K562 (cell line): Measurements from ENCODE around the gene HDGFL2. TPM values are rescaled to one million over a fixed set of nuclear protein-coding genes. Genes with fewer than 3 reads are reported as not detected.

Experiments used
- CBFA2T3 ChIP-seq: fragments of 450-650 bp; IDR thresholded peaks from 2 replicates; pipeline ENCODE4 v1.6.1; 2017
- CHD4 ChIP-seq: fragments of 200-600 bp; sonication (generic); IDR thresholded peaks from 3 replicates; pipeline ENCODE4 v1.6.1; 2012; ENCODE audit warnings: low read depth, mild to moderate bottlenecking, mixed read lengths, low read length, inconsistent platforms; ENCODE audit not compliant: insufficient read depth, insufficient replicate concordance, poor library complexity, severe bottlenecking
- CREB3L1 ChIP-seq: fragments of 450-650 bp; IDR thresholded peaks from 2 replicates; pipeline ENCODE4 v1.6.1; 2014; ENCODE audit warnings: low read depth, mild to moderate bottlenecking, moderate library complexity, borderline replicate concordance
- CTCFL ChIP-seq: IDR thresholded peaks from 2 replicates; pipeline ENCODE4 v1.6.1; 2011; ENCODE audit warnings: borderline replicate concordance, low read depth, mild to moderate bottlenecking, moderate library complexity, low read length; ENCODE audit not compliant: insufficient read depth, poor library complexity, severe bottlenecking
- ELK3 ChIP-seq: fragments of 450-650 bp; formaldehyde crosslinking; IDR thresholded peaks from 2 replicates; pipeline ENCODE4 v1.4.0; 2020; ENCODE audit warnings: mild to moderate bottlenecking
- ESRRA ChIP-seq: fragments of 450-650 bp; IDR thresholded peaks from 2 replicates; pipeline ENCODE4 v1.6.1; 2014; ENCODE audit warnings: low read depth, mild to moderate bottlenecking, moderate library complexity, borderline replicate concordance
- GATAD2A ChIP-seq: fragments of 450-650 bp; IDR thresholded peaks from 2 replicates; pipeline ENCODE4 v1.6.1; 2017
- HBP1 ChIP-seq: fragments of 450-650 bp; formaldehyde crosslinking; IDR thresholded peaks from 2 replicates; pipeline ENCODE4 v1.4.0; 2022; ENCODE audit warnings: missing genetic modification characterization
- KAT8 ChIP-seq: fragments of 450-650 bp; IDR thresholded peaks from 2 replicates; pipeline ENCODE4 v1.6.1; 2016; ENCODE audit warnings: low read depth, mild to moderate bottlenecking
- KDM5B ChIP-seq: fragments of 200-600 bp; sonication (generic); IDR thresholded peaks from 2 replicates; pipeline ENCODE4 v1.6.1; 2012; ENCODE audit warnings: low read depth, mild to moderate bottlenecking, moderate library complexity, low read length, control low read depth, inconsistent platforms; ENCODE audit not compliant: insufficient replicate concordance
- KLF6 ChIP-seq: fragments of 250-450 bp; sonication (Bioruptor Pico); IDR thresholded peaks from 2 replicates; pipeline ENCODE4 v1.4.0; 2020; ENCODE audit warnings: mild to moderate bottlenecking, moderate library complexity, borderline replicate concordance
- NFE2 ChIP-seq: IDR thresholded peaks from 2 replicates; pipeline ENCODE4 v1.6.1; 2014; ENCODE audit warnings: antibody characterized with exemption, low read depth
- NFE2L1 ChIP-seq: fragments of 450-650 bp; IDR thresholded peaks from 2 replicates; pipeline ENCODE4 v1.6.1; 2016; ENCODE audit warnings: missing genetic modification characterization, low read depth, mild to moderate bottlenecking, missing compliant biosample characterization, moderate library complexity, borderline replicate concordance
- PKNOX1 ChIP-seq: fragments of 450-650 bp; IDR thresholded peaks from 2 replicates; pipeline ENCODE4 v1.6.1; 2016
- POLR2B ChIP-seq: fragments of 450-650 bp; IDR thresholded peaks from 2 replicates; pipeline ENCODE4 v1.6.1; 2018; ENCODE audit warnings: low read depth; ENCODE audit not compliant: partially characterized antibody
- SAFB ChIP-seq: fragments of 200-400 bp; formaldehyde crosslinking; IDR thresholded peaks from 2 replicates; pipeline ENCODE4 v1.6.1; 2017; ENCODE audit warnings: low read depth, low read length, borderline replicate concordance
- SIN3A ChIP-seq, 2 experiments: fragments of 150-350 bp in 1 of 2; IDR thresholded peaks; 2 replicates each; pipeline ENCODE4 v1.6.1; 2011 to 2016; ENCODE audit warnings: borderline replicate concordance in 2 of 2, low read depth in 2 of 2, low read length in 2 of 2, mild to moderate bottlenecking in 2 of 2, moderate library complexity in 2 of 2; ENCODE audit not compliant: control insufficient read depth in 1 of 2
- TAL1 ChIP-seq: fragments of 450-650 bp; IDR thresholded peaks from 2 replicates; pipeline ENCODE4 v1.6.1; 2016; ENCODE audit warnings: mild to moderate bottlenecking
- ZNF766 ChIP-seq: fragments of 200-800 bp; sonication (Bioruptor generic); conservative IDR thresholded peaks from 2 replicates; pipeline ENCODE4 v1.6.1; 2016; ENCODE audit warnings: missing genetic modification characterization, missing compliant biosample characterization
- polyA plus RNA-seq, 8 experiments: library from polyadenylated mRNA; depleted of rRNA in 4 of 8; stranded (reverse) in 5 of 8; unstranded in 3 of 8; fragments of >200 nt; fragmentation: Nextera tagmentation in 2 of 8; fragmentation: Illumina TruSeq in 1 of 8; extraction: Ambion mirVana in 2 of 8; extraction: Trizol in 1 of 8; gene quantifications; 2 replicates each; pipeline versions ENCODE4 v1.2.1 to v1.2.3, GENCODE V29; 2011 to 2014; ENCODE audit warnings: inconsistent platforms in 1 of 8, missing spikeins in 1 of 8
- total RNA-seq, 7 experiments: library from RNA; depleted of rRNA in 6 of 7; stranded (reverse); fragments of >200 nt in 6 of 7; fragmentation: Illumina TruSeq in 2 of 7; extraction: Trizol in 2 of 7; gene quantifications; 2 replicates each; pipeline versions ENCODE4 v1.2.1 to v1.2.3, GENCODE V29; 2011 to 2021; ENCODE audit warnings: low replicate concordance in 1 of 7

The HDGFL2 gene
- total and polyA plus RNA-seq, 9 of the 15 experiments (the other 6 are each of a cell fraction or from before 2014, with no cell fraction given), result 0.13 to 61.7 (median 16.0) TPM

GRCh38 chr19:4456843-4457653 is 15.0 kb upstream of the HDGFL2 start (continued):
- TF ChIP-seq CREB3L1 (no peak), KAT8 (no peak), HBP1 (CRISPR knock-in tag) (peak; percentile 67; the same call in 1 of the 2 replicates), ELK3 (CRISPR knock-in tag) (no peak), CHD4 (no peak), CBFA2T3 (no peak), TAL1 (no peak), SAFB (no peak), SIN3A (IDR thresholded peaks at IDR 0.05; ENCODE audit: borderline replicate concordance in 2 of 2, control insufficient read depth in 1 of 2, low read depth in 2 of 2, low read length in 2 of 2) (peak in 1 of 2 experiments; percentile 40; a peak in 2 of 4 replicates), NFE2 (no peak), NFE2L1 (no peak), KLF6 (CRISPR knock-in tag) (no peak), ESRRA (no peak), CTCFL (no peak), GATAD2A (no peak), KDM5B (no peak), PKNOX1 (no peak), ZNF766 (CRISPR knock-in tag) (no peak), POLR2B (no peak)
